H9 (cell line): ENCODE data around the gene VWA3A. TPM values are rescaled to one million over a fixed set of nuclear protein-coding genes. Genes with fewer than 3 reads are reported as not detected.

Source experiments
- DNase-seq: peaks from one replicate; pipeline ENCODE4 v3.0.0-alpha.2; 2017
- H2AFZ ChIP-seq: one replicate; pipeline ENCODE4 v1.6.1; 2013; ENCODE audit warnings: mild to moderate bottlenecking, low read length, control low read depth, moderate library complexity
- H2AK5ac ChIP-seq: 2 replicates; pipeline ENCODE4 v1.6.1; 2013; ENCODE audit warnings: low read length, control low read depth, mixed read lengths; ENCODE audit not compliant: insufficient read length
- H2BK120ac ChIP-seq: one replicate; pipeline ENCODE4 v1.6.1; 2013; ENCODE audit warnings: low read depth, mild to moderate bottlenecking, low read length, control low read depth, inconsistent platforms; ENCODE audit not compliant: poor library complexity, severe bottlenecking
- H2BK12ac ChIP-seq: 2 replicates; pipeline ENCODE4 v1.6.1; 2013; ENCODE audit warnings: low read length, control low read depth, mixed read lengths, low read depth; ENCODE audit not compliant: insufficient read length
- H2BK15ac ChIP-seq: 2 replicates; pipeline ENCODE4 v1.6.1; 2013; ENCODE audit warnings: low read depth, low read length, control low read depth
- H2BK20ac ChIP-seq: one replicate; pipeline ENCODE4 v1.6.1; 2013; ENCODE audit warnings: low read depth, mild to moderate bottlenecking, low read length, control low read depth, inconsistent platforms; ENCODE audit not compliant: poor library complexity, severe bottlenecking
- H2BK5ac ChIP-seq: 2 replicates; pipeline ENCODE4 v1.6.1; 2013; ENCODE audit warnings: low read length, control low read depth, mixed read lengths; ENCODE audit not compliant: insufficient read length
- H3K14ac ChIP-seq: 2 replicates; pipeline ENCODE4 v1.6.1; 2013; ENCODE audit warnings: low read length, control low read depth; ENCODE audit not compliant: insufficient read depth
- H3K18ac ChIP-seq: 2 replicates; pipeline ENCODE4 v1.6.1; 2013; ENCODE audit warnings: low read depth, mild to moderate bottlenecking, mixed read lengths, low read length, control low read depth; ENCODE audit not compliant: insufficient read length
- H3K23ac ChIP-seq: 2 replicates; pipeline ENCODE4 v1.6.1; 2013; ENCODE audit warnings: low read length, control low read depth, mixed read lengths, low read depth; ENCODE audit not compliant: insufficient read length
- H3K23me2 ChIP-seq: 2 replicates; pipeline ENCODE4 v1.6.1; 2013; ENCODE audit warnings: low read depth, mild to moderate bottlenecking, mixed read lengths, low read length, control low read depth; ENCODE audit not compliant: insufficient read length, poor library complexity, severe bottlenecking
- H3K27ac ChIP-seq: 2 replicates; pipeline ENCODE4 v1.5.1; 2013; ENCODE audit warnings: low read length, control low read depth, mixed read lengths, low read depth; ENCODE audit not compliant: insufficient read length
- H3K27me3 ChIP-seq: 2 replicates; pipeline ENCODE4 v1.6.1; 2013; ENCODE audit warnings: low read length, control low read depth, inconsistent platforms; ENCODE audit not compliant: insufficient read depth
- H3K4ac ChIP-seq: 2 replicates; pipeline ENCODE4 v1.6.1; 2013; ENCODE audit warnings: low read depth, mild to moderate bottlenecking, control low read depth, inconsistent platforms, low read length, moderate library complexity
- H3K4me1 ChIP-seq: 2 replicates; pipeline ENCODE4 v1.6.1; 2013; ENCODE audit warnings: low read length, control low read depth, inconsistent platforms; ENCODE audit not compliant: insufficient read depth
- H3K4me2 ChIP-seq: 2 replicates; pipeline ENCODE4 v1.6.1; 2013; ENCODE audit warnings: low read length, control low read depth, mixed read lengths; ENCODE audit not compliant: insufficient read length, insufficient read depth
- H3K56ac ChIP-seq: 2 replicates; pipeline ENCODE4 v1.6.1; 2013; ENCODE audit warnings: low read depth, mild to moderate bottlenecking, mixed read lengths, low read length, control low read depth; ENCODE audit not compliant: insufficient read length
- H3K79me1 ChIP-seq: 2 replicates; pipeline ENCODE4 v1.6.1; 2013; ENCODE audit warnings: low read depth, mild to moderate bottlenecking, moderate library complexity, low read length, control low read depth, inconsistent platforms; ENCODE audit not compliant: insufficient read depth, poor library complexity, severe bottlenecking
- H3K79me2 ChIP-seq: 2 replicates; pipeline ENCODE4 v1.6.1; 2013; ENCODE audit warnings: low read length, control low read depth, inconsistent platforms; ENCODE audit not compliant: insufficient read depth
- H3K9ac ChIP-seq: 2 replicates; pipeline ENCODE4 v1.6.1; 2013; ENCODE audit warnings: low read length, control low read depth, mixed read lengths; ENCODE audit not compliant: insufficient read length; ENCODE audit errors: extremely low read depth
- H3K9me3 ChIP-seq: one replicate; pipeline ENCODE4 v1.6.1; 2013; ENCODE audit warnings: low read depth, low read length, inconsistent platforms; ENCODE audit not compliant: control insufficient read depth
- H3T11ph ChIP-seq: one replicate; pipeline ENCODE4 v1.6.1; 2013; ENCODE audit warnings: mild to moderate bottlenecking, low read length, control low read depth, inconsistent platforms
- H4K20me1 ChIP-seq: one replicate; pipeline ENCODE4 v1.6.1; 2013; ENCODE audit not compliant: control insufficient read depth, insufficient read length, insufficient read depth
- H4K5ac ChIP-seq: 2 replicates; pipeline ENCODE4 v1.6.1; 2013; ENCODE audit warnings: low read depth, mild to moderate bottlenecking, mixed read lengths, low read length, control low read depth; ENCODE audit not compliant: insufficient read length
- H4K8ac ChIP-seq: replicated peaks from 2 replicates; pipeline ENCODE4 v1.6.1; 2013; ENCODE audit warnings: low read length, control low read depth, mixed read lengths, low read depth; ENCODE audit not compliant: insufficient read length
- H4K91ac ChIP-seq: 2 replicates; pipeline ENCODE4 v1.6.1; 2013; ENCODE audit warnings: low read depth, mild to moderate bottlenecking, moderate library complexity, mixed read lengths, low read length, control low read depth; ENCODE audit not compliant: insufficient read length
- H3K27ac Mint-ChIP-seq, 3 experiments: 2 replicates in 2 of 3; 3 replicates in 1 of 3; pipeline ENCODE4 v1.8.0; 2020 to 2021; ENCODE audit warnings: mixed read lengths in 3 of 3, mild to moderate bottlenecking in 1 of 3, moderate library complexity in 1 of 3
- H3K27me3 Mint-ChIP-seq: 2 replicates; pipeline ENCODE4 v1.8.0; 2021; ENCODE audit warnings: low read depth, mild to moderate bottlenecking, moderate library complexity, mixed read lengths
- H3K36me3 Mint-ChIP-seq, 3 experiments: 2 replicates in 2 of 3; 3 replicates in 1 of 3; pipeline ENCODE4 v1.8.0; 2020 to 2021; ENCODE audit warnings: low read depth in 3 of 3, mixed read lengths in 3 of 3; ENCODE audit not compliant: insufficient read depth in 1 of 3
- H3K4me1 Mint-ChIP-seq, 2 experiments: 2 replicates each; pipeline ENCODE4 v1.8.0; 2020; ENCODE audit warnings: mixed read lengths in 2 of 2
- H3K4me3 Mint-ChIP-seq, 2 experiments: 2 replicates in 1 of 2; 3 replicates in 1 of 2; pipeline ENCODE4 v1.8.0; 2020 to 2021; ENCODE audit warnings: mild to moderate bottlenecking in 2 of 2, mixed read lengths in 2 of 2, moderate library complexity in 1 of 2
- H3K9me3 Mint-ChIP-seq, 2 experiments: 2 replicates in 1 of 2; 3 replicates in 1 of 2; pipeline ENCODE4 v1.8.0; 2020; ENCODE audit warnings: mild to moderate bottlenecking in 2 of 2, mixed read lengths in 2 of 2, moderate library complexity in 1 of 2
- WGBS: extraction: QIAGEN DNeasy Blood & Tissue Kit; methylation state at CpG from one replicate; pipeline ENCODE4 v1.1.7; 2013; ENCODE audit warnings: missing lambda C conversion rate, low lambda C conversion rate, mixed read lengths; ENCODE audit not compliant: insufficient read length; ENCODE audit errors: extremely low coverage; 5-methylcytosine and 5-hydroxymethylcytosine counted together
- total RNA-seq: library from RNA; stranded (reverse); gene quantifications from 2 replicates; pipeline ENCODE4 v1.2.1, GENCODE V29; 2021
- TF ChIP-seq, protein P1 (sequence below): fragments of 200-600 bp; sonication (generic); conservative IDR thresholded peaks from 3 replicates; pipeline ENCODE4 v1.8.0; 2021; ENCODE audit warnings: antibody characterized with exemption, mild to moderate bottlenecking

The VWA3A gene
- total RNA-seq, 1 experiment from 2014 or later: not detected

DNA sequence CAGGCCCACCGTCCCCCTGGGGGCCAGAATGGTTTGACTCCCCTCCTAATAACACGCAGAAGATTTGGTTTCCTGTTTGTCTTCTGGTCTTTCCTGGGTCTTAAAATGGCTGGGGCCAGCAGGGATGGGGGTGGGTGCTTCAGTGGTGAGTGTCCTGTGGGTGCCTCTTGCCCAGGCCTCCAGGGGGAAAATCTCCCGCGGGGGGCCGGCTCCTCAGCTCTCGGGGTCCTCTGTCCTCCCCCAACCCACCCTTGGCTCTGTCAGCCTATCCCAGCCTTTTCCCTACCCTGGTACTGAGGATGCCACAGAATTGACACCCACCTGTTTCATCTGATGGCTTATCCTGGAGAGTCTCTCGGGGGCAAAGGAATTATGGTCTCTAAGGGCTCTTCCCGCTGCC is 46.1 kb downstream of the VWA3A start:
- no peaks in the 10 kb centered on the region for H3K23me2 ChIP-seq

More for the DNA sequence above, 46.1 kb downstream of the VWA3A start:
- H2BK5ac ChIP-seq: no peak overlapping the region
- Mint-ChIP-seq H3K9me3 (no peaks in the 10 kb centered on the region), H3K27me3 (peaks cover 5% of the 10 kb centered on the region; the same call in 1 of the 2 replicates), H3K4me3 (no peak overlapping the region), H3K4me1 (peaks cover 0 to 9% of the 10 kb centered on the region in 2 experiments; a peak in 3 of 4 replicates), H3K36me3 (no peaks in the 10 kb centered on the region), H3K27ac (peak overlapping the region in 1 of 3 experiments; percentile 65; a peak in 1 of 7 replicates)
- H3K27ac ChIP-seq: no peak overlapping the region
- no peak overlapping the region for H3T11ph ChIP-seq
- H3K4me2 ChIP-seq: no peak overlapping the region
- H4K8ac ChIP-seq: no peak overlapping the region
- H3K9ac ChIP-seq: no peak overlapping the region
- no peak overlapping the region for H3K56ac ChIP-seq
- no peaks in the 10 kb centered on the region for H3K79me1 ChIP-seq
- no peak overlapping the region for H2BK15ac ChIP-seq
- H3K27me3 ChIP-seq: no peaks in the 10 kb centered on the region
- no peak overlapping the region for H2BK12ac ChIP-seq
- H3K4me1 ChIP-seq: no peaks in the 10 kb centered on the region
- no peak overlapping the region for H2AK5ac ChIP-seq
- DNase-seq: no peak
- no CpG with 5 or more reads among the region's 8 CpGs for WGBS
- H2AFZ ChIP-seq: no peak overlapping the region
- H4K5ac ChIP-seq: no peak overlapping the region
- H2BK120ac ChIP-seq: no peak overlapping the region
- H3K23ac ChIP-seq: no peak overlapping the region
- no peaks in the 10 kb centered on the region for H3K79me2 ChIP-seq
- no peak overlapping the region for H2BK20ac ChIP-seq
- TF ChIP-seq, protein P1, sequence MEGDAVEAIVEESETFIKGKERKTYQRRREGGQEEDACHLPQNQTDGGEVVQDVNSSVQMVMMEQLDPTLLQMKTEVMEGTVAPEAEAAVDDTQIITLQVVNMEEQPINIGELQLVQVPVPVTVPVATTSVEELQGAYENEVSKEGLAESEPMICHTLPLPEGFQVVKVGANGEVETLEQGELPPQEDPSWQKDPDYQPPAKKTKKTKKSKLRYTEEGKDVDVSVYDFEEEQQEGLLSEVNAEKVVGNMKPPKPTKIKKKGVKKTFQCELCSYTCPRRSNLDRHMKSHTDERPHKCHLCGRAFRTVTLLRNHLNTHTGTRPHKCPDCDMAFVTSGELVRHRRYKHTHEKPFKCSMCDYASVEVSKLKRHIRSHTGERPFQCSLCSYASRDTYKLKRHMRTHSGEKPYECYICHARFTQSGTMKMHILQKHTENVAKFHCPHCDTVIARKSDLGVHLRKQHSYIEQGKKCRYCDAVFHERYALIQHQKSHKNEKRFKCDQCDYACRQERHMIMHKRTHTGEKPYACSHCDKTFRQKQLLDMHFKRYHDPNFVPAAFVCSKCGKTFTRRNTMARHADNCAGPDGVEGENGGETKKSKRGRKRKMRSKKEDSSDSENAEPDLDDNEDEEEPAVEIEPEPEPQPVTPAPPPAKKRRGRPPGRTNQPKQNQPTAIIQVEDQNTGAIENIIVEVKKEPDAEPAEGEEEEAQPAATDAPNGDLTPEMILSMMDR: no peak
- H4K20me1 ChIP-seq: no peaks in the 10 kb centered on the region
- no peak overlapping the region for H4K91ac ChIP-seq
- no peak overlapping the region for H3K4ac ChIP-seq
- no peak overlapping the region for H3K18ac ChIP-seq
- no peaks in the 10 kb centered on the region for H3K9me3 ChIP-seq
- no peak overlapping the region for H3K14ac ChIP-seq
